ENCODE results near the gene TGM2. TPM values are rescaled to one million over a fixed set of nuclear protein-coding genes. Genes with fewer than 3 reads are reported as not detected.

The TGM2 gene
- total and polyA plus RNA-seq, 7 donors: 6.5 to 104 (median 20.7) TPM

DNA sequence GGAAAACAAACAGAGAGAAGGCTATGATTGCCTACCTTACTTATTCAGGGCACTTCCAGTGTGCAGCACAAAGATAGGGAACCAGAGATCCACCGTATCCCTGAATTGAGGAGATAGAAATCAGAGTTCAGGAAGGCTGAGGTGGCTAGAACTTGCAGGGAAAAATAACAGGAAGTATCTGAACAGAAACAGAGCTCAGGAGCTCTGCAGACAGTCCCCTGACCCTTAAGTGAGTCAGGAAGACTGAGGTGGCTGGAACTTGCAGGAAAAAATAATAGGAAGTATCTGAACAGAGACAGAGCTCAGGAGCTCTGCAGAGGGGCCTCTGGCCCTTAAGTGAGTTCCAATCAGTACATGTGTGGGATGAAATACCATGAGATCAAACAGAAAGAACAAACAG, 66.1 kb downstream of the TGM2 start:
- Histone ChIP-seq H3K4me3 (no peak overlapping the region), H3K27ac (no peak overlapping the region), H3K36me3 (no peaks in the 10 kb centered on the region), H3K9me3 (no peaks in the 10 kb centered on the region), H3K27me3 (no peaks in the 10 kb centered on the region), H3K4me1 (peaks cover 0 to 17% (median 15%) of the 10 kb centered on the region in 4 donors)
- no peak for DNase-seq
- intact Hi-C loops (cut with DNase I): no loop called here
- TF ChIP-seq EP300 (IDR thresholded peaks at IDR 0.05): no peak
- 84 to 97% methylated on average over 1 of the region's 1 CpG for WGBS, 2 donors

DNA sequence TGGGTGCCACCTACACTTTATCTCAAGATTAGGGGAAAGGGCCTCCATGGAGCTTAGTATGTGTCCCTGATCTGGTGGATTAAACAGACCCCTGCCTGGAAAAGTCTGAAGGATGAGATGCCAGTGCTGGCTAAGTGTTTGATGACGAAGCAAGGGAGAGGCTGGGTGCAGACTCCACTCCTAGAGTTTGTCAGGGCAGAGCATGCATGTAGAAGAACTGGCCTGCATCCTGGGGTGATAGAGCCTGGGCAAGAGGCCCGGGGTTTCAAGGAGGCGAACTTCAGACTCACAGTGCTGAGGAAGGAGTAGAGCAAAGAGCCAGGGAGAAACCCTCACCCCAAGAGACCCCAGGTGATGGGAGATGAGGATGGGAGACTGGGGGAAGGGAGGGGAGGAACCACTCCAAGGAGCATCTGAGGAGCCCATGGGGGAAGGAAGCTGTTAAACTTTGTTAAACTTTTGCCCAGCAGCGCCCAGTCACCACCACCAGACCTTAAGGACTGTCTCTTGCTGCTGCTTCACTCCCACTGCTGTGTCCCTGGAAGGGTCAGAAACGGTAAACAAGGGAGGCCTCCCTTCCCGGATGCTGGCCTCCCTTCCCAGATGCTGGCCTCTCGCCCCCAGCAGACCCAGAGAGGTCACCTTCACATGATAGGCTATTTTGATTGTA, 69.9 kb downstream of the TGM2 start:
- Histone ChIP-seq H3K4me1 (peaks cover 0 to 44% (median 40%) of the 10 kb centered on the region in 4 donors), H3K9me3 (no peaks in the 10 kb centered on the region), H3K4me3 (no peak overlapping the region), H3K27ac (peak overlapping the region in 1 of 4 donors; percentile 46), H3K27me3 (no peaks in the 10 kb centered on the region), H3K36me3 (peaks cover 0 to 14% (median 5%) of the 10 kb centered on the region in 4 donors)
- 79 to 82% methylated on average over 7 of the region's 7 CpGs for WGBS, 2 donors
- TF ChIP-seq POLR2A (IDR thresholded peaks at IDR 0.05) (no peak), POLR2AphosphoS5 (IDR thresholded peaks at IDR 0.05) (no peak), EP300 (IDR thresholded peaks at IDR 0.05) (no peak)
- TF ChIP-seq, protein P1, sequence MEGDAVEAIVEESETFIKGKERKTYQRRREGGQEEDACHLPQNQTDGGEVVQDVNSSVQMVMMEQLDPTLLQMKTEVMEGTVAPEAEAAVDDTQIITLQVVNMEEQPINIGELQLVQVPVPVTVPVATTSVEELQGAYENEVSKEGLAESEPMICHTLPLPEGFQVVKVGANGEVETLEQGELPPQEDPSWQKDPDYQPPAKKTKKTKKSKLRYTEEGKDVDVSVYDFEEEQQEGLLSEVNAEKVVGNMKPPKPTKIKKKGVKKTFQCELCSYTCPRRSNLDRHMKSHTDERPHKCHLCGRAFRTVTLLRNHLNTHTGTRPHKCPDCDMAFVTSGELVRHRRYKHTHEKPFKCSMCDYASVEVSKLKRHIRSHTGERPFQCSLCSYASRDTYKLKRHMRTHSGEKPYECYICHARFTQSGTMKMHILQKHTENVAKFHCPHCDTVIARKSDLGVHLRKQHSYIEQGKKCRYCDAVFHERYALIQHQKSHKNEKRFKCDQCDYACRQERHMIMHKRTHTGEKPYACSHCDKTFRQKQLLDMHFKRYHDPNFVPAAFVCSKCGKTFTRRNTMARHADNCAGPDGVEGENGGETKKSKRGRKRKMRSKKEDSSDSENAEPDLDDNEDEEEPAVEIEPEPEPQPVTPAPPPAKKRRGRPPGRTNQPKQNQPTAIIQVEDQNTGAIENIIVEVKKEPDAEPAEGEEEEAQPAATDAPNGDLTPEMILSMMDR (IDR thresholded peaks at IDR 0.05): no peak
- intact Hi-C loops (cut with DNase I): no loop called here
- DNase-seq: no peak

DNA sequence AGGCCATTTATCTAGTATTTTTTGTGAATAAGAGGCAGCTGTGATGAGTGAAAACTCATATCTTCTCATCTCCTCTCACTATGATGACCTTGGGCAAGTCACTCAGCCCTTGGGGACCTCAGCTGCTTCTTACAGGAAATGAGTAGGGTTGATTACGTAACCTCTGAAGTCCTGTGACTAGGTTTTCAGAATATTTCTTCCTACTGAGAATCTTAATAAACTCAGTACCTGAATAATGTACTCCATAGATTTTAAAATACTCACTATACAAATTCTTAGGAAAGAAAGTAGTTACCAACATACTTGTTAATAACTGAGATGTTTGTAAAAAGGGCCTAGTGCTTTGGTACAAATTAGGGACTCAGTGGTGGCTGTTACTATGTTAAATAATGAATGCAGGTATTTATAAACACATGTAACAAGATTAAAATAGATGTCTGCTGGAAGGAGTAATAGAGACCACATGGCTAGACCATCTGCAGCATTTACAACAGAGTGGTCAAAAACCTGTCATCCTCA, 70.6 kb downstream of the TGM2 start:
- H3K4me1 ChIP-seq: peaks cover 0 to 50% (median 40%) of the 10 kb centered on the region in 4 donors
- H3K27me3 ChIP-seq: no peaks in the 10 kb centered on the region
- H3K36me3 ChIP-seq: peaks cover 0 to 21% (median 10%) of the 10 kb centered on the region in 4 donors
- peak; percentile 83 for DNase-seq
- peak in 2 of 4 donors; percentile 24 to 61 for TF ChIP-seq POLR2AphosphoS5 (IDR thresholded peaks at IDR 0.05)
- TF ChIP-seq POLR2A (IDR thresholded peaks at IDR 0.05): no peak
- TF ChIP-seq EP300 (IDR thresholded peaks at IDR 0.05): peak in 1 of 4 donors; percentile 47
- TF ChIP-seq, protein P1 (IDR thresholded peaks at IDR 0.05): no peak
- no peak overlapping the region for H3K4me3 ChIP-seq
- no peaks in the 10 kb centered on the region for H3K9me3 ChIP-seq
- H3K27ac ChIP-seq: peak overlapping the region in 2 of 4 donors; percentile 24 to 46
- intact Hi-C loops (cut with DNase I): no loop called here
- WGBS, 2 donors: 44 to 76% methylated on average over 1 of the region's 1 CpG

DNA sequence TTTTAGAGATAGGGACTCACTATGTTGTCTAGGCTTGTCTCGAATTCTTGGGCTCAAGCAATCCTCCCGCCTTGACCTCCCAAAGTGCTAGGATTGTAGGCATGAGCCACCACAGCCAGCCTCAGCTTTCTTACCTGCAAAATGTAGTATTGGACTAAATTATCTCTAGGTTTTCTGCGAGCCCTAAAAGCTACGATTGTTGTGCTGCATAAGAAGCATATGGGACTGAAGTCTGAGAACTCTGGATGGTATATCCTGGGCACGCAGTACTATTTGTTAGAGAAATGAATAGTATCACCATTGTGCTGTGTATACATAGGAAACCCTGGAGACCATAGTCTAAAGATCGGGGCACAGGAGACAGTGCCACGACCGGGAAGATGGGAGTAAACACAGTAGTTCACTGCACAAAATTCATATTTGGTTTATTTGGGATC, 71.4 kb downstream of the TGM2 start:
- H3K36me3 ChIP-seq: peaks cover 0 to 26% (median 10%) of the 10 kb centered on the region in 4 donors
- peaks cover 0 to 58% (median 42%) of the 10 kb centered on the region in 4 donors for H3K4me1 ChIP-seq
- H3K4me3 ChIP-seq: no peak overlapping the region
- H3K9me3 ChIP-seq: no peaks in the 10 kb centered on the region
- H3K27ac ChIP-seq: peak overlapping the region in 1 of 4 donors; percentile 24
- TF ChIP-seq POLR2A (IDR thresholded peaks at IDR 0.05) (no peak), POLR2AphosphoS5 (IDR thresholded peaks at IDR 0.05) (no peak), EP300 (IDR thresholded peaks at IDR 0.05) (no peak)
- TF ChIP-seq, protein P1 (IDR thresholded peaks at IDR 0.05): no peak
- DNase-seq: no peak
- 90 to 92% methylated on average over 8 of the region's 8 CpGs for WGBS, 2 donors
- H3K27me3 ChIP-seq: no peaks in the 10 kb centered on the region
- intact Hi-C loops (cut with DNase I): no loop called here

DNA sequence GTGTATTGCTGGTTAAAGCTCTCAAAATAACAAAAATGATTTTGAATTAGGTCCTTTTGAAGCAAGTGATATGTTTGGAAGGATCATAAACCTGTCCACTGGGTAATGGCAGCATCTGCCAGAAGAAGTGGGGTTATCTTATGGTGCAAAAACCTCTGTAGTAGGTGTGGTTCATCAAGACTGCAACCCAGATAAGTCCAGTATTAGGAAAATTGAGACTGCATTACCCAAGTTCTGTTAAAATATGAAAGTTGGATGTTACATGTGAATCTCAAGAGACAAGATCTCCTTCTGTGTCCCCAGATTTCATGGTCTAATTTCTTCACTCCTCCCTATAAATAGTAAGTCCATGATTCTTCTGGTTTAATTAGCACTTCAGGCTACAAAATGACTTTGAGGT, 72.2 kb downstream of the TGM2 start:
- H3K27me3 ChIP-seq: no peaks in the 10 kb centered on the region
- H3K27ac ChIP-seq: peak overlapping the region in 2 of 4 donors; percentile 11 to 13
- H3K36me3 ChIP-seq: peaks cover 0 to 34% (median 10%) of the 10 kb centered on the region in 4 donors
- no peaks in the 10 kb centered on the region for H3K9me3 ChIP-seq
- TF ChIP-seq EP300 (IDR thresholded peaks at IDR 0.05) (no peak), POLR2AphosphoS5 (IDR thresholded peaks at IDR 0.05) (no peak), POLR2A (IDR thresholded peaks at IDR 0.05) (no peak)
- TF ChIP-seq, protein P1 (IDR thresholded peaks at IDR 0.05): no peak
- intact Hi-C loops (cut with DNase I): no loop called here
- no peak for DNase-seq
- H3K4me3 ChIP-seq: no peak overlapping the region
- H3K4me1 ChIP-seq: peaks cover 0 to 65% (median 46%) of the 10 kb centered on the region in 4 donors
